B cell (primary cell): ENCODE results near the gene RNFT2. TPM values are rescaled to one million over a fixed set of nuclear protein-coding genes. Genes with fewer than 3 reads are reported as not detected.

Source experiments
- ATAC-seq: fragments of 200-7000 bp; cut with Tn5 transposase; one replicate; pipeline ENCODE4 v1.10.0; 2021; ENCODE audit warnings: low read depth, mild to moderate bottlenecking, moderate number of reproducible peaks, moderate library complexity
- CTCF ChIA-PET: fragments of 350-600 bp; sonication (Branson Sonifier 250); formaldehyde crosslinking; loops from one replicate; lab custom pipeline; 2021; ENCODE audit warnings: antibody characterized with exemption, inconsistent platforms; lab: Charles Lee
- POLR2A ChIA-PET: fragments of 350-600 bp; sonication (Branson Sonifier 250); formaldehyde crosslinking; loops from one replicate; lab custom pipeline; 2021; ENCODE audit warnings: antibody characterized with exemption; lab: Charles Lee
- DNase-seq: peaks from one replicate; pipeline ENCODE4 v3.0.0; 2013
- H2AFZ ChIP-seq: 2 replicates; pipeline ENCODE4 v1.6.1; 2012; ENCODE audit warnings: mild to moderate bottlenecking, low read depth, low read length; ENCODE audit not compliant: insufficient read depth, poor library complexity, severe bottlenecking
- H3K27ac ChIP-seq, 2 donors: 1 replicate in 1 of 2; 2 replicates in 1 of 2; pipeline ENCODE4 v1.5.1; 2012 to 2013; ENCODE audit warnings: low read length in 2 of 2, mild to moderate bottlenecking in 2 of 2, moderate library complexity in 1 of 2
- H3K27me3 ChIP-seq, 4 experiments: fragments of 200-600 bp in 1 of 4; sonication (generic) in 1 of 4; replicated peaks in 1 of 4; 1 replicate in 2 of 4; 2 replicates in 2 of 4; pipeline versions ENCODE4 v1.6.1 to v1.7.0; 2013 to 2016; ENCODE audit warnings: low read length in 3 of 4, mild to moderate bottlenecking in 2 of 4, mixed read lengths in 1 of 4, moderate library complexity in 1 of 4; ENCODE audit not compliant: insufficient read depth in 4 of 4, control insufficient read depth in 3 of 4; ENCODE audit errors: control extremely low read depth in 1 of 4
- H3K36me3 ChIP-seq, 2 experiments: replicated peaks in 1 of 2; 1 replicate in 1 of 2; 2 replicates in 1 of 2; pipeline versions ENCODE4 v1.6.1 to v1.7.1; 2013; ENCODE audit warnings: low read length in 1 of 2; ENCODE audit not compliant: insufficient read depth in 2 of 2, control insufficient read depth in 1 of 2; ENCODE audit errors: control extremely low read depth in 1 of 2, extremely low read depth in 1 of 2
- H3K4me1 ChIP-seq, 2 donors: fragments of 200-600 bp in 1 of 2; sonication (generic) in 1 of 2; 1 replicate in 1 of 2; 2 replicates in 1 of 2; pipeline versions ENCODE4 v1.5.1 to v1.6.1; 2013 to 2017; ENCODE audit warnings: low read length in 2 of 2; ENCODE audit not compliant: control insufficient read depth in 2 of 2, insufficient read depth in 2 of 2
- H3K4me2 ChIP-seq: replicated peaks from 2 replicates; pipeline ENCODE3; 2012; ENCODE audit warnings: mild to moderate bottlenecking, low read depth, low read length; ENCODE audit not compliant: poor library complexity, severe bottlenecking
- H3K4me3 ChIP-seq, 5 experiments: fragments of 200-600 bp in 1 of 5; sonication (generic) in 1 of 5; 1 replicate in 3 of 5; 2 replicates in 2 of 5; pipeline versions ENCODE4 v1.5.1 to v1.7.0; 2011 to 2016; ENCODE audit warnings: low read length in 4 of 5, mild to moderate bottlenecking in 4 of 5, low read depth in 2 of 5, control low read depth in 1 of 5, moderate library complexity in 1 of 5; ENCODE audit not compliant: insufficient read depth in 1 of 5; ENCODE audit errors: control extremely low read depth in 1 of 5, extremely low read depth in 1 of 5
- H3K79me2 ChIP-seq: fragments of 200-600 bp; sonication (generic); one replicate; pipeline ENCODE4 v1.6.0; 2016; ENCODE audit warnings: low read length; ENCODE audit not compliant: control insufficient read depth, insufficient read depth
- H3K9ac ChIP-seq: fragments of 200-600 bp; sonication (generic); 2 replicates; pipeline ENCODE4 v1.6.1; 2017; ENCODE audit warnings: mild to moderate bottlenecking, low read length, moderate library complexity
- H3K9me3 ChIP-seq, 3 donors: one replicate each; pipeline versions ENCODE4 v1.6.1 to v1.7.1; 2013; ENCODE audit warnings: low read length in 2 of 3; ENCODE audit not compliant: control insufficient read depth in 2 of 3, insufficient read depth in 1 of 3; ENCODE audit errors: control extremely low read depth in 1 of 3
- H4K20me1 ChIP-seq: 2 replicates; pipeline ENCODE4 v1.6.0; 2012; ENCODE audit warnings: mild to moderate bottlenecking, low read length; ENCODE audit not compliant: insufficient read depth, control insufficient read depth, poor library complexity, severe bottlenecking
- H3K27ac Mint-ChIP-seq: one replicate; pipeline ENCODE4 v1.8.0; 2021; ENCODE audit warnings: mixed read lengths
- H3K27me3 Mint-ChIP-seq: one replicate; pipeline ENCODE4 v1.8.0; 2021; ENCODE audit warnings: mixed read lengths
- H3K4me1 Mint-ChIP-seq: one replicate; pipeline ENCODE4 v1.8.0; 2021; ENCODE audit warnings: mixed read lengths
- H3K4me3 Mint-ChIP-seq: one replicate; pipeline ENCODE4 v1.8.0; 2021; ENCODE audit warnings: mixed read lengths
- H3K9me3 Mint-ChIP-seq: one replicate; pipeline ENCODE4 v1.8.0; 2022; ENCODE audit warnings: mixed read lengths; ENCODE audit not compliant: insufficient read depth
- CTCF ChIP-seq: fragments of 200-600 bp; IDR thresholded peaks from one replicate; pipeline ENCODE4 v1.8.0; 2022; ENCODE audit warnings: antibody characterized with exemption, mild to moderate bottlenecking
- EZH2 ChIP-seq: IDR thresholded peaks from 2 replicates; pipeline ENCODE4 v1.6.1; 2012; ENCODE audit warnings: borderline replicate concordance, low read depth, mild to moderate bottlenecking, moderate library complexity, low read length; ENCODE audit not compliant: insufficient read depth, poor library complexity, severe bottlenecking
- WGBS: methylation state at CpG from one replicate; pipeline ENCODE4 v1.1.5; 2013; ENCODE audit warnings: missing lambda C conversion rate; ENCODE audit not compliant: insufficient coverage; 5-methylcytosine and 5-hydroxymethylcytosine counted together
- intact Hi-C: fragments of 100-400 bp; cut with micrococcal nuclease; formaldehyde crosslinking; loops from one replicate; pipeline ENCODE4 v1.10.0; 2022
- polyA plus RNA-seq: library from polyadenylated mRNA; depleted of rRNA; stranded (reverse); fragments of >200 nt; gene quantifications from 2 replicates; pipeline ENCODE4 v1.2.3, GENCODE V29; 2012
- total RNA-seq, 2 donors: library from RNA; stranded (reverse); fragments of 120-200 nt in 1 of 2; gene quantifications; 1 replicate in 1 of 2; 2 replicates in 1 of 2; pipeline versions ENCODE4 v1.2.3 to v1.2.4, GENCODE V29; 2013 to 2022

The RNFT2 gene
- total and polyA plus RNA-seq, 2 donors (not counting 1 experiment from before 2014, with no cell fraction given), result 5.2 to 18.2 TPM

GRCh38 chr12:116827432-116827831 is 89.3 kb downstream of the RNFT2 start:
- no peak overlapping the region for H2AFZ ChIP-seq
- no peak for DNase-seq
- H3K4me1 ChIP-seq, result no peaks in the 10 kb centered on the region
- Mint-ChIP-seq H3K4me3 (no peak overlapping the region), H3K27ac (no peak overlapping the region), H3K9me3 (no peaks in the 10 kb centered on the region), H3K27me3 (no peaks in the 10 kb centered on the region), H3K4me1 (no peaks in the 10 kb centered on the region)
- no peak for ATAC-seq
- TF ChIP-seq EZH2 (no peak), CTCF (no peak)
- H3K4me2 ChIP-seq, result no peak overlapping the region
- H3K27ac ChIP-seq, result no peak overlapping the region
- no peak overlapping the region for H3K9ac ChIP-seq
- ChIA-PET CTCF (no interaction called here), POLR2A (no interaction called here)
- no peak overlapping the region for H3K4me3 ChIP-seq
- H3K36me3 ChIP-seq, result peaks cover 0 to 4% of the 10 kb centered on the region in 2 experiments
- intact Hi-C loops, result no loop called here
- H3K9me3 ChIP-seq, result peaks cover 0 to 4% (median 2%) of the 10 kb centered on the region in 3 donors
- no peaks in the 10 kb centered on the region for H3K27me3 ChIP-seq
- no peaks in the 10 kb centered on the region for H4K20me1 ChIP-seq
- 100% methylated on average over 1 of the region's 4 CpGs for WGBS
- no peaks in the 10 kb centered on the region for H3K79me2 ChIP-seq

GRCh38 chr12:116832353-116832752 is 94.2 kb downstream of the RNFT2 start:
- Histone ChIP-seq H3K9ac (no peak overlapping the region), H3K4me2 (no peak overlapping the region), H3K4me1 (peaks cover 0 to 4% of the 10 kb centered on the region in 2 donors), H3K4me3 (no peak overlapping the region), H2AFZ (no peak overlapping the region), H3K27ac (no peak overlapping the region), H3K36me3 (no peaks in the 10 kb centered on the region), H3K9me3 (peaks cover 0 to 4% (median 0%) of the 10 kb centered on the region in 3 donors), H3K79me2 (no peaks in the 10 kb centered on the region), H3K27me3 (no peaks in the 10 kb centered on the region), H4K20me1 (no peaks in the 10 kb centered on the region)
- DNase-seq (no peak), ATAC-seq (no peak)
- Mint-ChIP-seq H3K9me3 (no peaks in the 10 kb centered on the region), H3K4me1 (peaks cover 2% of the 10 kb centered on the region), H3K27me3 (no peaks in the 10 kb centered on the region), H3K4me3 (no peak overlapping the region), H3K27ac (no peak overlapping the region)
- ChIA-PET POLR2A (no interaction called here), CTCF (no interaction called here)
- intact Hi-C loops, result no loop called here
- TF ChIP-seq CTCF, result no peak
- TF ChIP-seq EZH2, result no peak
- 97% methylated on average over 3 of the region's 6 CpGs for WGBS
